Peyer's patch (tissue), 4 donors: Measurements from ENCODE around the gene C1orf116. TPM values are rescaled to one million over a fixed set of nuclear protein-coding genes. Genes with fewer than 3 reads are reported as not detected.
A peak's percentile ranks its signal among the peaks of the same experiment; 100 is the strongest.

Experiments
- DNase-seq, 3 donors: peaks; one replicate each; pipeline ENCODE4 v3.0.0-alpha.2; 2017 to 2019
- H3K27ac ChIP-seq, 4 donors: fragments of 200-600 bp; sonication (generic); one replicate each; pipeline ENCODE4 v1.5.1; 2016 to 2019
- H3K27me3 ChIP-seq, 2 donors: fragments of 200-600 bp; sonication (generic); one replicate each; pipeline ENCODE4 v1.5.1; 2019
- H3K36me3 ChIP-seq, 3 donors: fragments of 200-600 bp; sonication (generic); one replicate each; pipeline ENCODE4 v1.5.1; 2016 to 2019
- H3K4me1 ChIP-seq, 4 donors: fragments of 200-600 bp; sonication (generic); one replicate each; pipeline ENCODE4 v1.5.1; 2016 to 2019
- H3K4me3 ChIP-seq, 4 donors: fragments of 200-600 bp; sonication (generic); 1 replicate in 3 of 4; 2 replicates in 1 of 4; pipeline ENCODE4 v1.5.1; 2016 to 2019; ENCODE audit warnings: mild to moderate bottlenecking in 1 of 4
- H3K9me3 ChIP-seq, 4 donors: fragments of 200-600 bp; sonication (generic); one replicate each; pipeline ENCODE4 v1.5.1; 2016 to 2019; ENCODE audit warnings: mild to moderate bottlenecking in 1 of 4
- CTCF ChIP-seq, 6 experiments: fragments of 450-650 bp in 4 of 6; fragments of 200-600 bp in 2 of 6; sonication (generic) in 1 of 6; IDR thresholded peaks; one replicate each; pipeline ENCODE4 v1.5.1; 2017 to 2019; ENCODE audit warnings: antibody characterized with exemption in 6 of 6, mild to moderate bottlenecking in 3 of 6, moderate library complexity in 1 of 6
- POLR2A ChIP-seq, 2 donors: fragments of 450-650 bp; IDR thresholded peaks; one replicate each; pipeline ENCODE4 v1.5.1; 2017; ENCODE audit warnings: antibody characterized with exemption in 2 of 2, mild to moderate bottlenecking in 2 of 2, moderate library complexity in 2 of 2
- total RNA-seq, 4 donors: library from RNA; depleted of rRNA; stranded (reverse); fragments of >200 nt; gene quantifications; one replicate each; pipeline ENCODE4 v1.1.0, GENCODE V29; 2016

Gene C1orf116
- total RNA-seq, 4 donors from 2014 or later: 4.1 to 72.3 (median 56.7) TPM

GRCh38 chr1:207054491-207054890, 21.9 kb upstream of the C1orf116 start:
- H3K36me3 ChIP-seq: no peaks in the 10 kb centered on the region
- H3K4me3 ChIP-seq: peak overlapping the region in 2 of 4 donors; percentile 61 to 79
- peaks cover 0 to 23% (median 6%) of the 10 kb centered on the region in 4 donors for H3K4me1 ChIP-seq
- H3K27ac ChIP-seq: peak overlapping the region; percentile 86 to 94 (median 91)
- no peak for DNase-seq
- TF ChIP-seq CTCF (IDR thresholded peaks at IDR 0.05): no peak
- H3K9me3 ChIP-seq: no peaks in the 10 kb centered on the region
- H3K27me3 ChIP-seq: no peaks in the 10 kb centered on the region

- peaks cover 0 to 34% (median 4%) of the 10 kb centered on the region in 4 donors for H3K4me1 ChIP-seq
- peak within 1 kb of the TSS; percentile 86 to 98 (median 92) for H3K27ac ChIP-seq
- TF ChIP-seq POLR2A (IDR thresholded peaks at IDR 0.05) (peak; percentile 98), CTCF (IDR thresholded peaks at IDR 0.05) (peak in 3 of 6 experiments; percentile 57 to 70 (median 62))
- peaks cover 0 to 13% (median 0%) of the 10 kb centered on the region in 3 donors for H3K36me3 ChIP-seq
- no peaks in the 10 kb centered on the region for H3K27me3 ChIP-seq
- peak within 1 kb of the TSS; percentile 61 to 79 (median 70) for H3K4me3 ChIP-seq
- no peaks in the 10 kb centered on the region for H3K9me3 ChIP-seq
- DNase-seq: peak; percentile 99 to 100 (median 99)
Observed at GRCh38 chr1:207052911-207053769, 20.6 kb upstream of the C1orf116 start, which contains the start of gene PFKFB2. Gene PFKFB2 (plus strand): TSS chr1:207053275. CDS start chr1:207054718, 1,443 bp downstream.

GRCh38 chr1:207051191-207051943, 18.8 kb upstream of the C1orf116 start, which contains the start of gene YOD1:
Gene YOD1 (minus strand): TSS chr1:207051208. CDS start chr1:207051030, 178 bp downstream.
- H3K4me1 ChIP-seq: peaks cover 0 to 41% (median 2%) of the 10 kb centered on the region in 4 donors
- peaks cover 0 to 14% (median 0%) of the 10 kb centered on the region in 3 donors for H3K36me3 ChIP-seq
- no peaks in the 10 kb centered on the region for H3K9me3 ChIP-seq
- TF ChIP-seq POLR2A (IDR thresholded peaks at IDR 0.05): peak in 1 of 2 donors; percentile 44
- no peak for TF ChIP-seq CTCF (IDR thresholded peaks at IDR 0.05)
- H3K27me3 ChIP-seq: no peaks in the 10 kb centered on the region
- peak in 1 of 3 donors; percentile 69 for DNase-seq
- H3K4me3 ChIP-seq: peak within 1 kb of the TSS; percentile 70 to 97 (median 81)
- H3K27ac ChIP-seq: peak within 1 kb of the TSS; percentile 79 to 98 (median 86)

GRCh38 chr1:207050480-207051190, 18.1 kb upstream of the C1orf116 start:
- peaks cover 0 to 46% (median under 1%) of the 10 kb centered on the region in 4 donors for H3K4me1 ChIP-seq
- H3K9me3 ChIP-seq: no peaks in the 10 kb centered on the region
- TF ChIP-seq CTCF (IDR thresholded peaks at IDR 0.05) (peak in 1 of 6 experiments; percentile 7), POLR2A (IDR thresholded peaks at IDR 0.05) (peak in 1 of 2 donors; percentile 34)
- no peaks in the 10 kb centered on the region for H3K27me3 ChIP-seq
- H3K4me3 ChIP-seq: peak overlapping the region; percentile 70 to 97 (median 81)
- DNase-seq: peak; percentile 87 to 96 (median 96)
- peak overlapping the region; percentile 79 to 98 (median 86) for H3K27ac ChIP-seq
- H3K36me3 ChIP-seq: peaks cover 0 to 14% (median 0%) of the 10 kb centered on the region in 3 donors

- TF ChIP-seq CTCF (IDR thresholded peaks at IDR 0.05) (peak; percentile 65 to 97 (median 90)), POLR2A (IDR thresholded peaks at IDR 0.05) (no peak)
- Histone ChIP-seq H3K27ac (peak overlapping the region; percentile 79 to 98 (median 86)), H3K4me3 (peak overlapping the region; percentile 70 to 97 (median 81)), H3K4me1 (peaks cover 0 to 44% (median 0%) of the 10 kb centered on the region in 4 donors), H3K9me3 (no peaks in the 10 kb centered on the region), H3K36me3 (peaks cover 0 to 14% (median 0%) of the 10 kb centered on the region in 3 donors), H3K27me3 (no peaks in the 10 kb centered on the region)
- peak in 2 of 3 donors; percentile 66 to 88 for DNase-seq
Observed at GRCh38 chr1:207049974-207050391, 17.4 kb upstream of the C1orf116 start.
